Immature natural killer cell (primary cell): ENCODE measurements around the gene ZNF48. TPM values are rescaled to one million over a fixed set of nuclear protein-coding genes. Genes with fewer than 3 reads are reported as not detected.

Experiments used
- DNase-seq, 3 donors: peaks; one replicate each; pipeline ENCODE4 v3.0.0; 2022; ENCODE audit warnings: mixed read lengths in 1 of 3
- H3K27ac Mint-ChIP-seq, 6 donors: one replicate each; pipeline ENCODE4 v1.8.0; 2020; ENCODE audit warnings: mixed read lengths in 6 of 6, mild to moderate bottlenecking in 5 of 6, inconsistent platforms in 4 of 6, moderate library complexity in 3 of 6
- H3K27me3 Mint-ChIP-seq, 3 donors: one replicate each; pipeline ENCODE4 v1.8.0; 2020 to 2021; ENCODE audit warnings: low read depth in 3 of 3, mild to moderate bottlenecking in 3 of 3, mixed read lengths in 3 of 3, moderate library complexity in 3 of 3, inconsistent platforms in 1 of 3
- H3K36me3 Mint-ChIP-seq, 3 donors: one replicate each; pipeline ENCODE4 v1.8.0; 2020; ENCODE audit warnings: mixed read lengths in 3 of 3, inconsistent platforms in 2 of 3, mild to moderate bottlenecking in 2 of 3
- H3K4me1 Mint-ChIP-seq, 2 donors: one replicate each; pipeline ENCODE4 v1.8.0; 2020; ENCODE audit warnings: inconsistent platforms in 2 of 2, mild to moderate bottlenecking in 2 of 2, mixed read lengths in 2 of 2, moderate library complexity in 1 of 2
- H3K4me3 Mint-ChIP-seq, 5 donors: one replicate each; pipeline ENCODE4 v1.8.0; 2020; ENCODE audit warnings: mild to moderate bottlenecking in 5 of 5, mixed read lengths in 5 of 5, inconsistent platforms in 3 of 5, moderate library complexity in 3 of 5
- H3K9me3 Mint-ChIP-seq, 6 donors: one replicate each; pipeline ENCODE4 v1.8.0; 2020; ENCODE audit warnings: mild to moderate bottlenecking in 6 of 6, mixed read lengths in 6 of 6, inconsistent platforms in 4 of 6, moderate library complexity in 3 of 6
- polyA plus RNA-seq, 3 donors: library from polyadenylated mRNA; unstranded; fragments of 300-500 nt; fragmentation: Illumina TruSeq; gene quantifications; one replicate each; pipeline ENCODE4 v1.2.3, GENCODE V29; 2021

Gene ZNF48
- polyA plus RNA-seq, 3 donors from 2014 or later, result 4.2 to 9.3 (median 5.7) TPM

DNA sequence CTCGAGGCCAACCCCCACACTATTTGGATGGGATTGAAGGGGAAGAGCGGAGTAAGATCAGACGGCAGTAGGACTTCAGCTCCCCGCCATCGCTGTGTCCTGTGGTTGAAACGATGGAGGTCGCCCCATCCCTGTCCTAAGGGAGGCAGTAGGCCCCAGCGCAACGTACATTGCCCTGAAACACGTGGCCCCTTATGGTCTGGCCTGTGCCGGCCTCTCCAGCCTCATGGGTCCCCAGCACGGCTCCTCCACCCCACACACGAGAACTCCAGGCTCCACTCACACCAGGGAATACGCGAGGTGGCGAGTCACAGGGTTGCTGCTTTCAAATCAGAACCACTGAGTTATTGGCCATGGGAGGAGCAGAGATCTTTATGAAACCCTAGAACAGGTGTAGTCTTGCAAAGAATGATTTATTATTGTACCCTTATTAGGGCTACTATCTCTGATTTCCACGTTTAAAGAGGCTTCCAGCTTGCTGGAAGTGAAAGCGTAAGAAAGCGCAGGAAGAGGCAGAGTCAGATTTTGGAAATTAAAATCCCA, 35.3 kb downstream of the ZNF48 start:
- H3K27me3 Mint-ChIP-seq, result peaks cover 0 to 3% (median 0%) of the 10 kb centered on the region in 3 donors
- no peaks in the 10 kb centered on the region for H3K9me3 Mint-ChIP-seq
- peaks cover 9 to 10% of the 10 kb centered on the region in 2 donors for H3K4me1 Mint-ChIP-seq
- H3K4me3 Mint-ChIP-seq, result no peak overlapping the region
- no peak overlapping the region for H3K27ac Mint-ChIP-seq
- DNase-seq, result no peak
- H3K36me3 Mint-ChIP-seq, result peaks cover 0 to 5% (median 4%) of the 10 kb centered on the region in 3 donors

DNA sequence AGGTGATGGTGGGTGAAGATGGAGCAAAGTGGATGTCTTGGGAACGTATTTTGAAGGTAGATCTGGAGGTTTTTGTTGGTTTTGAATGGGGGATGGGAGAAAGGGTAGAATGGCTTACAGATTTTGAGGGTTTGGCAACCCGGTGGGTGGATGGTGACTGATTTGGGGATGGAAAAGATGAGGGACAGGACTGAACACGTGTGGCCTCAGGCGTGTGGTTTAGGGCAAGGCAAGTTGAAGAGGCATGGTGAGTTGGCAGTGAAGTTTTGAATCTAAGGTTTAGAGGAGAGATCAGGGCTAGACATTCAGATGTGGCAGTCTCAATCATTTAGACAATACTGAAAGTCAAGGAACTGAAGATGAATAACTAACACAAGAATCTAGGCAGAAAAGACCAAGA, 39.6 kb downstream of the ZNF48 start:
- no peak for DNase-seq
- Mint-ChIP-seq H3K27ac (peak overlapping the region in 1 of 6 donors; percentile 75), H3K27me3 (peaks cover 0 to 3% (median 2%) of the 10 kb centered on the region in 3 donors), H3K9me3 (no peaks in the 10 kb centered on the region), H3K36me3 (no peaks in the 10 kb centered on the region), H3K4me3 (no peak overlapping the region), H3K4me1 (peaks cover 0 to 1% of the 10 kb centered on the region in 2 donors)

DNA sequence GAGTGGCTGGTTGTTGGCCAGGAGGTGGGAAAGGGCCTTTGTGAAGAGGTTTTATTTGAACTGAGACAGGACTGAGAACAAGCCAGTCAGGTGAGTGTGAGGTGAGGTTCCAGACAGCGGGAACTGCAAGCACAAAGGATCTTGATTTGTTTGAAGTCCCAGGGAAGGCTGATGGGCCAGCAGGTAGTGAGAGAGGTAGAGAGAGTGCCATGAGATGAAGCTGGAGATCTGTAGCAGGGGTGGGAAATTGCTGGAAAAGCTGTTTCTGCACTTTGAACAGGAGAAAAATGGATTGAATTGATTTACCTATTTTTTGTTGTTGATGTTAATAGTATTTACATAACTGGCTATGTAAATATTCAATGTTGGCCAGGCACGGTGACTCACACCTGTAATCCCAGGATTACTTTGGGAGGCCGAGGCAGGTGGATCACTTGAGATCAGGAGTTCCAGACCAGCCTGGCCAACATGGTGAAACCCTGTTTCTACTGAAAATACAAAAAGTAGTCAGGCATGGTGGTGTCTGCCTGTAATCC, 42.4 kb downstream of the ZNF48 start:
- Mint-ChIP-seq H3K27me3 (peaks cover 0 to 3% (median 2%) of the 10 kb centered on the region in 3 donors), H3K4me3 (no peak overlapping the region), H3K4me1 (peaks cover 0 to 1% of the 10 kb centered on the region in 2 donors), H3K9me3 (no peaks in the 10 kb centered on the region), H3K36me3 (no peaks in the 10 kb centered on the region), H3K27ac (no peak overlapping the region)
- no peak for DNase-seq

DNA sequence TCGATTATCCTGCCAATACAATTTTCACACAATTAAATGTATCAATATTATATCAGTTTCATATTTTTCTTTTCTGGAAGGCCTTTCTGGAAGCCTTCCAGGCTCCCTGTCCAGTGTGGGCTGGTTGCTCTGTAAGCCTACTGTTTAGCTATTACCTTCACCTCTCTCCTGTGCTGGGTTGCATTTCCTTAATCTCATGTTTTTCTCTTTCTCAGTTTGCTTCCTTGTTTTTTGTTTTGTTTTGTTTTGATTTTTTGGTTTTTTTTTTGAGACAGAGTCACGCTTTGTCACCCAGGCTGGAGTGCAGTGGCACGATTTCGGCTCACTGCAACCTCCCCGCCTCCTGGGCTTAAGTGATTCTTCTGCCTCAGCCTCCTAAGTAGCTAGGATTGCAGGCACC, 43.6 kb downstream of the ZNF48 start:
- Mint-ChIP-seq H3K27ac (no peak overlapping the region), H3K4me3 (no peak overlapping the region)

DNA sequence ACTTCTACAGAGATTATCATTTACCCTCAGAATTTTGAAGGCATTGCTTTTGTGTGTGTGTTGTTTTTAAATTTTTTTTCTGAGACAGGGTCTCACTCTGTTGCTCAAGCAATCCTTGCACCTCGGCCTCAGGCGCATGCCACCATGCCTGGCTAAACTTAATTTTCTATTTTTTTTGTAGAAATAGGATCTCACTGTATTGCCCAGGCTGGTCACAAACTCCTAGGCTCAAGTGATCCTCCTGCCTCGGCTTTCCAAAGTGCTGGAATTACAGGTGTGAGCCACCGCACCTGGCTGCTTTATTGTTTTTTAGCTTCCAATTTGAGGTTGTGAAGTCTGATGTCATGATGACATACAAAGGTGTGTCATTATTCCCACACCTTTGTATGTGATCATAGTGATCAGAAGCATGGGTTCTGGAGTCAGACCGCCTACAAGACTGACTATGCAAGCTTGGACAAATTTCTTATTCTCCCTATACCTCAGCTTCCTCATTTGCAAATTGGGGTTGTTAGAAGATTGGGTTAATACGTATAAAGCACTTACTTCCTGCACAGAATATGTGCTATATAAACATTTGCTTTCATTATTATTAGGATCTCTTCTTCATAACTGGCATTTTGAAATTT, 44.6 kb downstream of the ZNF48 start:
- H3K27me3 Mint-ChIP-seq, result peaks cover 0 to 2% (median under 1%) of the 10 kb centered on the region in 3 donors
- H3K4me1 Mint-ChIP-seq, result peaks cover 19 to 20% of the 10 kb centered on the region in 2 donors
- H3K9me3 Mint-ChIP-seq, result no peaks in the 10 kb centered on the region
- no peak overlapping the region for H3K4me3 Mint-ChIP-seq
- no peak for DNase-seq
- H3K36me3 Mint-ChIP-seq, result peaks cover 6 to 12% (median 11%) of the 10 kb centered on the region in 3 donors
- H3K27ac Mint-ChIP-seq, result no peak overlapping the region

More for the DNA sequence above, 43.6 kb downstream of the ZNF48 start:
- Mint-ChIP-seq H3K9me3 (no peaks in the 10 kb centered on the region), H3K36me3 (peaks cover 6 to 9% (median 8%) of the 10 kb centered on the region in 3 donors), H3K4me1 (peaks cover 10 to 11% of the 10 kb centered on the region in 2 donors), H3K27me3 (peaks cover 0 to 3% (median 2%) of the 10 kb centered on the region in 3 donors)
- DNase-seq, result no peak

DNA sequence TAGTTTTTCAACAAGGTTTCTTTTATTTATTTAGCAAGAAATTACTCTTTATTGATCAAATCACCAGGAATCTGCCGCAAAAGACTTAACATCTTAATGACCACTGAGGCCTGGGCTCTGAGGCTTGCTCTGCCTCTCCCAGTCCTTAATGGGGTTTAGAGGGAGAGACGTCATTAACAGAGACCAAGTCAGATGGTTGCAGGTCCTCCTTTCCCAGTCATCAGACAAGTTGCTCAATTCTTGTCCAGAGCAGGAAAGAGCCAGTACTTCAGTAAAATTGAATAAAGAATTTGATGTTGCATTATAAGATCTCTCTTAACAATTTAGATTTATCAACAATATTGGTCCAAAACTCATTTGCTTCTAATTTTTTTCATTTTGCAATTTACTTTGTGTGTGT, 48.4 kb downstream of the ZNF48 start:
- DNase-seq, result no peak
- Mint-ChIP-seq H3K4me3 (peak overlapping the region; percentile 70 to 95 (median 89)), H3K36me3 (peaks cover 6 to 14% (median 12%) of the 10 kb centered on the region in 3 donors), H3K27me3 (peaks cover 5 to 7% (median 6%) of the 10 kb centered on the region in 3 donors), H3K9me3 (no peaks in the 10 kb centered on the region), H3K27ac (peak overlapping the region; percentile 30 to 80 (median 50)), H3K4me1 (peaks cover 32 to 36% of the 10 kb centered on the region in 2 donors)

DNA sequence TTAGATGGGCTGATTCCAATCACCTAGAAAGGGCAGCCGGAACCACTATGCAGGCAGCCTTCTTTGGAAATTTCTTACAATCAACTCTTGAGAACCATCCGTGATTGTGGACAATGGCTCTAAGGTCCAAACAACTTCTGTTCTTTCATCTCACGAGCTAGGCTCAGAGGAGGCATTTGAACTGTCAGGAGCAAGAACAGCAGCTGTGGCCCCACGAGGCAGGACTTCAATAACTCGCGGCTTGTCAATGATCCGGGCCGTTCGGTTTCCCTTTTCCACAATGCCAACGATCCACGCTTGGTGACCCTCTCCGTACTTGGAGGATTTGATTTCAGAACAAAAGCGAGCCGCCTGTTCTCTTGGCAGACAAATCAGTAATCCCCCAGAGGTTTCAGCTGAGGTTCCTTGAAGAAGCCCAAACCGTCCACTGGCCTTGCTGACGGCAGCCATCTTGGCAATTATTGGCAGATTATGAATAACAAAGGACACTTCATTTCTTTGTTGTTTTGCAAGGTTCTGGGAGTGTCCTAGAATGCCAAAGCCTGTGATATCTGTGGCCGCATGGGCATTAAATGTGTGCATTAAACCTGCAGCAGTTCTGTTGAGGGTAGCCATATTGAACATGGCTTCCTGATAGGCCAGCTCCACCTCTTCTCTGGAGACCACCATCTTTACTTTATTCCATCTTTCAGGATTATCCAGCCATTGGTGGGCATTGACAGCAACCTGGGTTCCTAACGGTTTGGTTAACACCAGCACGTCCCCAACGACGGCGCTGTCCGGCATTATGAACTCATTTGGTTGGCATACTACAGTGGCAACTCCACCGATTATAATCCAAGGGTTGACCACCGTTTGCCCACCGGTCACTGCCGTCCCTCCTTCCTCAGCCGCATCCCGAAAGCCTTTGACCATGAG, 49.3 kb downstream of the ZNF48 start:
- Mint-ChIP-seq H3K27ac (peak overlapping the region; percentile 65 to 86 (median 83)), H3K27me3 (peaks cover 5 to 7% (median 6%) of the 10 kb centered on the region in 3 donors), H3K4me3 (peak overlapping the region; percentile 83 to 96 (median 91)), H3K4me1 (peaks cover 34 to 38% of the 10 kb centered on the region in 2 donors), H3K36me3 (peaks cover 6 to 14% (median 12%) of the 10 kb centered on the region in 3 donors), H3K9me3 (no peaks in the 10 kb centered on the region)
- DNase-seq, result no peak

DNA sequence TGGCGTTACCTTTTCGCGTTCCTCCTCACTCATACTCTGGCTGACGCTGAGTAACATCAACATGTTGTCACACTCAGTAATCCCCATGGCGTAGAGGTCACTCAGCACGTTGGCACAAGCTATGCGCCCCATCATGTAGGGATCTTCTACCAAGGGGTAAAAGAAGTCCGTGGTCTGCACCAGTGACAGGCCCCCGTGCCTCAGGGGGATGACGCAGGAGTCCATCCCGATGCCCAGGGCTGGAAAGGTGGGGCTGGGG, 49.9 kb downstream of the ZNF48 start:
- no peak for DNase-seq
- H3K36me3 Mint-ChIP-seq, result peaks cover 6 to 14% (median 12%) of the 10 kb centered on the region in 3 donors
- H3K27me3 Mint-ChIP-seq, result peaks cover 5 to 7% (median 6%) of the 10 kb centered on the region in 3 donors
- H3K4me3 Mint-ChIP-seq, result peak overlapping the region; percentile 83 to 96 (median 91)
- peak overlapping the region; percentile 62 to 86 (median 83) for H3K27ac Mint-ChIP-seq
- H3K9me3 Mint-ChIP-seq, result no peaks in the 10 kb centered on the region
- peaks cover 37 to 44% of the 10 kb centered on the region in 2 donors for H3K4me1 Mint-ChIP-seq

DNA sequence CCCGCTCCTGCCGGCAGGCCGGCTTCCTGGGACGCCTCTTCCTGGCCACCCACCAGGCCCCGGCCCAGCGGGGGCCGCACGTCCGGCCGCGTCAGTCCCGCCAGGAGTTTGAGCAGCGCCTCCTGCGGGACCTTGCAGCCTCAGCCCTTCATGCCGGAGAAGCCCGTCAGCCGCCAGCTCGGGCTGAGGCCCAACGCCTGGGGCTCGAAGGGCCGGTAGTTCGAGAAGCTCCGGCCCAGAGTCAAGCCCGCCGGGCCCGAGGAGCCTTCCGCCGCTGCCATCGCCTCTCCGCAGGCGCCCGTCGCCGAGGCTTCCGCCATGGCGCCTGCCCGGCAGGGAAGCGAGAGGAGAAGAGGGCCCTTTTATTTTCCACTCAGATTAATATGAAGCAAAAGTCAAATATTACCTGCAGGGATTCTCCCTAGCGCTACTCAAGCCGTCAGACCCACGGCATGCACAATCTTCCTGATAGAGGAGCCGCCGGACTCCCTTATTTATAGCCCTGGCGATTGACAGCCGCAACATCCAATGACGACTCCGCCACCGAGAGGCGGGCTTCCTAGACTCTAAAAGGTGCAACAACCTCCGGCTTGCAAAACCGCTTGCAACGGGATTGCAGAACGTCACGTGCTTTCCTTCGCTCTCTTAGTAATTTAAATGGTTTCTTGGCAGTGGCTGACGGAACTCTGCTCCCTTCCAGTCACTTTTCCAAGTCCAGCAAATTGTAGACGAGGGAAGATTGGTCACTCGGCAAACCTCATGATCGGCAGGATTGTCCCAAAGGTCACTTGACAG, 50.4 kb downstream of the ZNF48 start, which contains the start of gene SEPHS2:
SEPHS2 (minus strand) TSS at position 467 of the 795 bp plus-strand sequence; CDS start at position 320, 147 bp downstream.
- Mint-ChIP-seq H3K36me3 (peaks cover 6 to 14% (median 12%) of the 10 kb centered on the region in 3 donors), H3K4me1 (peaks cover 43 to 49% of the 10 kb centered on the region in 2 donors), H3K27ac (peak within 1 kb of the TSS; percentile 86 to 97 (median 96)), H3K27me3 (peaks cover 6 to 8% (median 7%) of the 10 kb centered on the region in 3 donors), H3K4me3 (peak within 1 kb of the TSS; percentile 91 to 96 (median 96)), H3K9me3 (no peaks in the 10 kb centered on the region)
- DNase-seq, result peak; percentile 93 to 94 (median 94)

DNA sequence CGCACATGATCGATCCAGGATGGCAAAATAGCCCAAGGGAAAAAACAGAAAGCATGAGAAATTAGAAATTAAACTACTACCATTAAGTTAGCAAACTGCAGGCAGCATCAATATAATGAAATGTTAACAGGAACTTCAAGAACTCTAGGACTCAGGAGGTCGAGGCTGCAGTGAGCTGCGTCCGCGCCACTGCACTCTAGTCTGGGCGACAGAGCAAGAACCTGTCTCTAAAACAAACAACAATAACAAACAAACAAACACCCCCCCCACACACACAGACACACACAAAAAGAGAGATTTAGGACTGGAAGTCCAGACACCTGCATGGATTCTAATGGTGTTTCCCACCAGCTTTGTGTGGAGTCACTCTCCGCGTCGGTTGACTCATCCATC, 51.0 kb downstream of the ZNF48 start:
- DNase-seq, result no peak
- peaks cover 48 to 55% of the 10 kb centered on the region in 2 donors for H3K4me1 Mint-ChIP-seq
- peak overlapping the region; percentile 91 to 96 (median 96) for H3K4me3 Mint-ChIP-seq

DNA sequence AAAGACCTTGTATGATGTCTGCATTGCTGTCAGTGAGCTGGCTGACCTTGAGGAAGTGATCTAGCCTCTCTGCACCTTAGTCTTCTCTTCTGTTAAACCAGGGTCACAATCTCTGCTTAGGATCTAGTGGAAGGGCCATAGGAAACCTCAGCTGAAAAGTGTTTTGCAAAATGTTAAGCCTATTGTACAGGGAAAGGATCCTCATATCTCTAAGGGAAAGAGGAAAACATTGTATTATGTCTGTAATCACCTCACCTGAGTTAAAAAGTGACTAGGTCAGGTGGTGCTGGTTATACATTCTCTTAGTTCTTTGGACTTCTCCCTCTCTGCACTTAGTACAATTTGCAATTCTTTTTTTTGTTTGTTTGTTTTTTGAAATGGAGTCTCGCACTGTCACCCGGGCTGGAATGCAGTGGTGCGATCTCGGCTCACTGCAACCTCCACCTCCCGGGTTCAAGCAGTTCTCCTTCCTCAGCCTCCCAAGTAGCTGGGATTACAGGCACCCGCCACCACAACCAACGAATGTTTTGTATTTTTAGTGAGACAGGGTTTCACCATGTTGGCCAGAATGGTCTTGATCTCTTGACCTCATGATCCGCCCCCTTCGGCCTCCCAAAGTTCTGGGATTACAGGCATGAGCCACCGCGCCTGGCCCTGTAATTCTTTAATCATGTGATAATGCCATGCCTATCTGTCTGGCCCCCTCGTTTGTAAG, 52.4 kb downstream of the ZNF48 start:
- Mint-ChIP-seq H3K36me3 (peaks cover 6 to 14% (median 12%) of the 10 kb centered on the region in 3 donors), H3K4me3 (peak overlapping the region in 3 of 5 donors; percentile 33 to 46 (median 33)), H3K27me3 (peaks cover 6 to 9% (median 7%) of the 10 kb centered on the region in 3 donors), H3K9me3 (no peaks in the 10 kb centered on the region), H3K4me1 (peaks cover 55 to 64% of the 10 kb centered on the region in 2 donors), H3K27ac (no peak overlapping the region)
- no peak for DNase-seq

More for the DNA sequence above, 51.0 kb downstream of the ZNF48 start:
- Mint-ChIP-seq H3K27me3 (peaks cover 6 to 9% (median 7%) of the 10 kb centered on the region in 3 donors), H3K9me3 (no peaks in the 10 kb centered on the region), H3K36me3 (peaks cover 6 to 14% (median 12%) of the 10 kb centered on the region in 3 donors), H3K27ac (peak overlapping the region; percentile 86 to 97 (median 96))

DNA sequence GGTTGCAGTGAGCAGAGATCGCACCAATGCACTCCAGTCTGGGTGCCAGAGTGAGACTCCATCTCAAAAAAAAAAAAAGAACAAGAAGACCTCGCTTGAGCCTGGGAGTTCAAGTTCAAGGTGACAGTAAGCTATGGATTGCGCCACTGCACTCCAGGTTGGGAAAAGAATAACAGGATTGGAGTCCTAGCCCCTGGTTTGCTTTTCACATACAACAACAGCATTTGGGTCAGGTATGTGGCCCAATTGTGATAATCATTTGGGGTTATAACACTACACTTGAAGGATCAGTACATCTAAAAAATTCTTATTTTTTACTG, 53.9 kb downstream of the ZNF48 start:
- no peak overlapping the region for H3K4me3 Mint-ChIP-seq
- H3K27ac Mint-ChIP-seq, result no peak overlapping the region
- no peak for DNase-seq
- peaks cover 6 to 9% (median 7%) of the 10 kb centered on the region in 3 donors for H3K27me3 Mint-ChIP-seq
- H3K4me1 Mint-ChIP-seq, result peaks cover 51 to 60% of the 10 kb centered on the region in 2 donors
- no peaks in the 10 kb centered on the region for H3K9me3 Mint-ChIP-seq
- H3K36me3 Mint-ChIP-seq, result peaks cover 0 to 4% (median under 1%) of the 10 kb centered on the region in 3 donors
